Heart left ventricle (tissue), 13 donors: ENCODE data around the gene CCDC137.

Source experiments
- POLR2A ChIP-seq, 2 donors: fragments of 450-650 bp; IDR thresholded peaks; one replicate each; pipeline ENCODE4 v1.6.1; 2017; ENCODE audit warnings: antibody characterized with exemption in 2 of 2, mild to moderate bottlenecking in 2 of 2, moderate library complexity in 2 of 2
- TF ChIP-seq, protein P1 (sequence below), 12 donors: fragments of 200-600 bp; sonication (generic) in 4 of 12; IDR thresholded peaks; one replicate each; pipeline versions ENCODE4 v1.5.0 to v1.8.0; 2018 to 2022; ENCODE audit warnings: antibody characterized with exemption in 12 of 12, mild to moderate bottlenecking in 5 of 12
- donor health status: ischemic (EF 13 %, LVEDD 7.1; RV severe dilation, severe dysfunction).
- donor health status: DM: no; HTN: yes; CAD: no.
- donor health status: DM: no; HTN: no; CAD: no.
- donor health status: ischemic (EF 25% LVEDD 6.9; RV normal size, moderate dysfunction).
- donor health status: ischemic (EF 25% LVEDD 5.7; RV mildly dilated, moderate dysfunction).
- donor health status: ischemic (EF 35%, LVEDD 5.7; RV mildly dilated, moderate dysfunction).
- donor health status: nonischemic (EF 11% LVEDD 7.7; RV severe dilation, severe dysfunction).
- donor health status: DM: yes; HTN: yes; CAD: no.
- donor health status: PGD.
- donor health status: ischemic (EF 29% LVEDD 5.4; RV normal size, mild dysfunction).
- donor health status: nonischemic (EF 23%, LVEDD 6.1; RV moderate dilation, normal function).

GRCh38 chr17:81695801-81696200 is 29.3 kb downstream of the CCDC137 start:
- TF ChIP-seq, protein P1, sequence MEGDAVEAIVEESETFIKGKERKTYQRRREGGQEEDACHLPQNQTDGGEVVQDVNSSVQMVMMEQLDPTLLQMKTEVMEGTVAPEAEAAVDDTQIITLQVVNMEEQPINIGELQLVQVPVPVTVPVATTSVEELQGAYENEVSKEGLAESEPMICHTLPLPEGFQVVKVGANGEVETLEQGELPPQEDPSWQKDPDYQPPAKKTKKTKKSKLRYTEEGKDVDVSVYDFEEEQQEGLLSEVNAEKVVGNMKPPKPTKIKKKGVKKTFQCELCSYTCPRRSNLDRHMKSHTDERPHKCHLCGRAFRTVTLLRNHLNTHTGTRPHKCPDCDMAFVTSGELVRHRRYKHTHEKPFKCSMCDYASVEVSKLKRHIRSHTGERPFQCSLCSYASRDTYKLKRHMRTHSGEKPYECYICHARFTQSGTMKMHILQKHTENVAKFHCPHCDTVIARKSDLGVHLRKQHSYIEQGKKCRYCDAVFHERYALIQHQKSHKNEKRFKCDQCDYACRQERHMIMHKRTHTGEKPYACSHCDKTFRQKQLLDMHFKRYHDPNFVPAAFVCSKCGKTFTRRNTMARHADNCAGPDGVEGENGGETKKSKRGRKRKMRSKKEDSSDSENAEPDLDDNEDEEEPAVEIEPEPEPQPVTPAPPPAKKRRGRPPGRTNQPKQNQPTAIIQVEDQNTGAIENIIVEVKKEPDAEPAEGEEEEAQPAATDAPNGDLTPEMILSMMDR (IDR thresholded peaks at IDR 0.05): no peak
- no peak for TF ChIP-seq POLR2A (IDR thresholded peaks at IDR 0.05)
